Calu3 (cell line): ENCODE results near the gene BTK. TPM values are rescaled to one million over a fixed set of nuclear protein-coding genes. Genes with fewer than 3 reads are reported as not detected.

ENCODE experiments used
- BruUV-seq: library from RNA; stranded (reverse); fragments of 400-500 nt; replicated peaks from 2 replicates; lab custom pipeline; 2021; lab: Mats Ljungman, UMichigan
- CTCF ChIA-PET: fragments of 300-600 bp; sonication (Branson Sonifier 250); formaldehyde crosslinking; loops from one replicate; lab custom pipeline; 2022; ENCODE audit warnings: antibody characterized with exemption; lab: Charles Lee
- DNase-seq: peaks from one replicate; pipeline ENCODE4 v3.0.0; 2022
- H3K27ac Mint-ChIP-seq: one replicate; pipeline ENCODE4 v1.8.0; 2022; ENCODE audit warnings: mixed read lengths; ENCODE audit not compliant: unreplicated experiment
- H3K27me3 Mint-ChIP-seq: one replicate; pipeline ENCODE4 v1.8.0; 2022; ENCODE audit warnings: mixed read lengths; ENCODE audit not compliant: unreplicated experiment
- H3K36me3 Mint-ChIP-seq: one replicate; pipeline ENCODE4 v1.8.0; 2022; ENCODE audit warnings: mild to moderate bottlenecking, moderate library complexity, mixed read lengths; ENCODE audit not compliant: insufficient read depth, unreplicated experiment
- H3K4me1 Mint-ChIP-seq: one replicate; pipeline ENCODE4 v1.8.0; 2022; ENCODE audit warnings: mild to moderate bottlenecking, low read depth, mixed read lengths; ENCODE audit not compliant: unreplicated experiment
- H3K4me3 Mint-ChIP-seq: one replicate; pipeline ENCODE4 v1.8.0; 2022; ENCODE audit warnings: mild to moderate bottlenecking, low read depth, moderate library complexity, mixed read lengths; ENCODE audit not compliant: unreplicated experiment
- H3K9me3 Mint-ChIP-seq: one replicate; pipeline ENCODE4 v1.8.0; 2022; ENCODE audit warnings: low read depth, mixed read lengths; ENCODE audit not compliant: unreplicated experiment
- intact Hi-C: fragments of 100-400 bp; cut with micrococcal nuclease; formaldehyde crosslinking; loops from one replicate; pipeline ENCODE4 v1.10.0; 2022; ENCODE audit not compliant: unreplicated experiment
- total RNA-seq: library from RNA; stranded (reverse); gene quantifications from 2 replicates; pipeline ENCODE4 v1.2.3, GENCODE V29; 2022
- TF ChIP-seq, protein P1 (sequence below): fragments of 200-600 bp; IDR thresholded peaks from one replicate; pipeline ENCODE4 v1.8.0; 2022; ENCODE audit warnings: antibody characterized with exemption; ENCODE audit not compliant: unreplicated experiment

BTK gene
- total RNA-seq, 1 experiment from 2014 or later: not detected

DNA sequence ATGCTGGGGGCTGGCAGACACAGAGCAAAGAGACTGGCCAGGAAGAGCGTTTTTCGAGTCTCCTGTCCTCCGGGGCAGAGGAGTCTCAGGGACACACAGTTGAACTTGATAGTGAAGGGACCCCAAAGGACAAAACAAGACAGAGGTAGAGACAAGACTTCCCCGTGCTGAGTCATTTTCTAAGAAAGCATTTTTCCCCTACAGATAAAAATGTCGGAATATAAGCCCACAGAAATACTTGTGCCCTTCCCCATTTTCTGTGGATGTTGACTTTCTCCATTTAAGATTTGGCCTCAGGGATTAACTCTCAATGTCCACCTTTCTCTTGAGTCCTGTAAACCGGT lies 523 bp upstream of the BTK start:
- H3K4me1 Mint-ChIP-seq: no peaks in the 10 kb centered on the region
- no TSS peak for BruUV-seq
- H3K36me3 Mint-ChIP-seq: peaks cover 12% of the 10 kb centered on the region
- H3K27ac Mint-ChIP-seq: no peak overlapping the region
- H3K9me3 Mint-ChIP-seq: no peaks in the 10 kb centered on the region
- H3K27me3 Mint-ChIP-seq: peaks cover 26% of the 10 kb centered on the region
- TF ChIP-seq, protein P1, sequence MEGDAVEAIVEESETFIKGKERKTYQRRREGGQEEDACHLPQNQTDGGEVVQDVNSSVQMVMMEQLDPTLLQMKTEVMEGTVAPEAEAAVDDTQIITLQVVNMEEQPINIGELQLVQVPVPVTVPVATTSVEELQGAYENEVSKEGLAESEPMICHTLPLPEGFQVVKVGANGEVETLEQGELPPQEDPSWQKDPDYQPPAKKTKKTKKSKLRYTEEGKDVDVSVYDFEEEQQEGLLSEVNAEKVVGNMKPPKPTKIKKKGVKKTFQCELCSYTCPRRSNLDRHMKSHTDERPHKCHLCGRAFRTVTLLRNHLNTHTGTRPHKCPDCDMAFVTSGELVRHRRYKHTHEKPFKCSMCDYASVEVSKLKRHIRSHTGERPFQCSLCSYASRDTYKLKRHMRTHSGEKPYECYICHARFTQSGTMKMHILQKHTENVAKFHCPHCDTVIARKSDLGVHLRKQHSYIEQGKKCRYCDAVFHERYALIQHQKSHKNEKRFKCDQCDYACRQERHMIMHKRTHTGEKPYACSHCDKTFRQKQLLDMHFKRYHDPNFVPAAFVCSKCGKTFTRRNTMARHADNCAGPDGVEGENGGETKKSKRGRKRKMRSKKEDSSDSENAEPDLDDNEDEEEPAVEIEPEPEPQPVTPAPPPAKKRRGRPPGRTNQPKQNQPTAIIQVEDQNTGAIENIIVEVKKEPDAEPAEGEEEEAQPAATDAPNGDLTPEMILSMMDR: no peak
- CTCF ChIA-PET: no interaction called here
- DNase-seq: no peak
- no peak overlapping the region for H3K4me3 Mint-ChIP-seq
- intact Hi-C loops: no loop called here

DNA sequence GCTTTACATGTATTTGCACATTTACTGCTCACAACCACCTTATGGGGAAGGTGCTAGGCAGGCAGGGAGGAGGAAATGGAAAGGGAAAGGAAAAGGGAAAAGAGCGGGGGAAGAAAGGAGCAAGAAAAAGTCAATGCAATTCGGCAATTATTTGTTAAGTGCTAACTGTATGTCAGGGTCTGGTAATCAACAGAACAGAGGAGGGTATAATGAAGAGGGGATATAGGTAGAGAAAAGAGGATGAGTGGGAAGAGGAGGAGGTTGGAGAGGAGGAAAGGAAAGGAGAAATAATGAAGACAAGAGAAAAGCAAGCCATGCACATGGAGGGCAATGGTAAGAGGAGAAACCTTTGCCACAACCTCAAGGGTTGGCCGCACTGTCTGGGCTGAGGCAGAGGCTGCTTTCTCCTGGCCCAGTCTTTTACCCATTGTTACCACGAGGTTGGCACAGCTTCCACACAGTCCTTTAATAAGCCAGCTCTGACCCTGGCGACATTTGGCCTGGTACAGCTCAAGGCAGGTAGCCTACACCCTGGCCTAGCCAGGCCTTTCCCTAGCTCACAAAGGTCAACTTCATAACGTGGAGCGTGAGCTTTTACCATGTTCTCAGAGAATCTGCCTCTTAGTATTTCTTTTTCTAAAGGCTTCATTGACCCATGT lies 836 bp downstream of the BTK start:
- no peak for DNase-seq
- H3K27ac Mint-ChIP-seq: no peak overlapping the region
- CTCF ChIA-PET: no interaction called here
- H3K9me3 Mint-ChIP-seq: no peaks in the 10 kb centered on the region
- no peak overlapping the region for H3K4me3 Mint-ChIP-seq
- TF ChIP-seq, protein P1: no peak
- no TSS peak for BruUV-seq
- intact Hi-C loops: no loop called here
- peaks cover 26% of the 10 kb centered on the region for H3K27me3 Mint-ChIP-seq
- H3K36me3 Mint-ChIP-seq: no peaks in the 10 kb centered on the region
- H3K4me1 Mint-ChIP-seq: no peaks in the 10 kb centered on the region

DNA sequence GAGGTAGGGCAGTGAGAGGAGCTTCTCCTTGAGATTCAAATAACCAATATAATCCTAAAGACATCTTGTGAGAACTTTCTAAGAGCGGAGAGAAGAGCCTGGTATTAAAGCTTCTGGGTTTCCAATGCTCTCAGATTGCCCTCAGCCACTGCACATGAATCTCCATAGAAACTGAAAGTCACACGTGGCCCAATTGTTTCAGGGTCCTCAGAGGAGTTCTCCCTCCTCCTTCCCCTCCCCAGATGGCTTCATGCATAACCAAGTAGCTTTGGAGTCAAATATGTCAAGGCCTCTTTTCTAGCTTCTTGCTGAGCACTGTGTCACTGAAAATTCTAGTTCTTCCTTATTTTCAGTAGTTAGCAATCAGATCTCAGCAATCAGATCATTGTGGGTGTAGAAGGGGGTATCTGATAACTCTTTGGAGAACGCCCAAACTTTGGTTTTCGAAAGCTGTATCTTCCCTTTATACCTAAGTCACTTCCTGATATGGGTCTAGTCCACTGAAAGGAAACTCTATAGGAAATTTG lies 2.2 kb downstream of the BTK start:
- no peaks in the 10 kb centered on the region for H3K9me3 Mint-ChIP-seq
- no peak for DNase-seq
- intact Hi-C loops: no loop called here
- TF ChIP-seq, protein P1: no peak
- no peaks in the 10 kb centered on the region for H3K4me1 Mint-ChIP-seq
- H3K27me3 Mint-ChIP-seq: peaks cover 35% of the 10 kb centered on the region
- no peak overlapping the region for H3K27ac Mint-ChIP-seq
- CTCF ChIA-PET: interaction anchor here (0.6 to 0.7 kb wide), 2 partner anchors 76 to 1028 kb away, joined by 3 to 5 read pairs; no protein-coding TSS in a partner anchor
- no TSS peak for BruUV-seq
- H3K36me3 Mint-ChIP-seq: no peaks in the 10 kb centered on the region
- no peak overlapping the region for H3K4me3 Mint-ChIP-seq

DNA sequence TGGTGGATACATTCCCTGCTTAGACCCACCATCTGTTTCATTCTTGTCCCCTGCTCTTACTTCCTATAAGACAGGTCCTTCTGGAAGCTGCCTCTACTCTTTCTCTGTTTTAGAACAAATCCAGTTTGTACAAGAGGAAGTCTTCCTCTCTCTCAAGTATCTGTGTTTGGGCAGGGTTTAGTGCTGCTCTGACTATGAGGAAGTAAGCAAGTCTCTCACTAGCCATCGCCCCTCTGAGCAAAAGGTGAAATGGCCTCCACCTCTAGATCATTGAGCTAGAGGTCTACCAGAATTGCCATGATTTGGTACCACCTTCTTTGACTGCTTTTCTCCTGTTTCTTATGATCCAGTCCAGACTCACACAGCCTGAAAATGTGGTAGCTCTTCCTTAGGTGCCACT lies 8.4 kb downstream of the BTK start:
- BruUV-seq: no TSS peak
- no peak overlapping the region for H3K27ac Mint-ChIP-seq
- TF ChIP-seq, protein P1: no peak
- H3K4me1 Mint-ChIP-seq: no peaks in the 10 kb centered on the region
- no peak overlapping the region for H3K4me3 Mint-ChIP-seq
- DNase-seq: no peak
- no peaks in the 10 kb centered on the region for H3K36me3 Mint-ChIP-seq
- H3K9me3 Mint-ChIP-seq: no peaks in the 10 kb centered on the region
- intact Hi-C loops: no loop called here
- CTCF ChIA-PET: interaction anchor here (0.7 to 1.8 kb wide), 2 partner anchors 14 to 332 kb away, joined by 3 to 7 read pairs; partner anchors contain the start of gene RPL36A
- peaks cover 26% of the 10 kb centered on the region for H3K27me3 Mint-ChIP-seq
